RCC 7860 (cell line): ENCODE measurements around the gene CRAMP1.
"Not testable (repeated sequence)": the region's sequence is repeated elsewhere in the genome, so short reads cannot be mapped to it uniquely, and the experiment has no call there.

Source experiments
- DNase-seq: peaks from one replicate; pipeline ENCODE4 v3.0.0-alpha.2; 2015; ENCODE audit warnings: low spot score
- FAIRE-seq: peaks from 2 replicates; lab custom pipeline; 2012; peaks lifted over from hg19 to GRCh38; lab: Jason Lieb, UNC

Gene CRAMP1

GRCh38 chr16:1676661-1677060 lies 64.5 kb downstream of the CRAMP1 start:
- FAIRE-seq, result no peak
- DNase-seq, result no peak

- no peak for DNase-seq
- no peak for FAIRE-seq
These were observed 65.2 kb downstream of the CRAMP1 start for GRCh38 chr16:1677339-1677738.

GRCh38 chr16:1677942-1678499 lies 65.9 kb downstream of the CRAMP1 start, which contains the start of gene JPT2:
TSS of gene JPT2 (plus strand) at chr16:1678279. CDS start at chr16:1678313, 34 bp downstream.
- peak; percentile 87 for DNase-seq
- FAIRE-seq, result no peak

GRCh38 chr16:1678500-1679098 lies 66.4 kb downstream of the CRAMP1 start:
- FAIRE-seq (no peak), DNase-seq (peak; percentile 55)

GRCh38 chr16:1680361-1680760 lies 68.2 kb downstream of the CRAMP1 start:
- FAIRE-seq, result no peak
- DNase-seq, result no peak

DNA sequence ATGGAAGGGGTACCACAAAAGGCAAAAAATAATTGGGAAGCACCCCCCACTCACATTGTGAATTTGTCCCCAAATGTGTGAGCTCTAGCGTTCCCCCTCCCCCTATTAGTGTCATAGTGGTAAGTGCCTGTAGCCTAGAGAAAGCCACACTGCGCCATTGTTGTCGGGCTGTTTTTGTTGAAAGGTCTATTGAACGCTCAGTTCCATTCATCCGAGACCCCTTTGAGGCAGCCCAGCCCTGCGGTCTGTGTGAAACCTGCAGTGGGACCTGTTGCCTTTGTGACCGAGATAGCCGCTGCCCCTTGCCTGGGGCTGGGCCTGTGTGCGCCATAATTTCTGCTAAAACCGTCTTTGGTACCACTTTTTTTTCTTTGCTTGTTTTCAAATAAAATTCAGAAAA lies 68.9 kb downstream of the CRAMP1 start:
- no peak for FAIRE-seq
- no peak for DNase-seq

GRCh38 chr16:1687427-1688316 lies 75.5 kb downstream of the CRAMP1 start:
- FAIRE-seq (peak; percentile 88), DNase-seq (peak; percentile 86)

DNA sequence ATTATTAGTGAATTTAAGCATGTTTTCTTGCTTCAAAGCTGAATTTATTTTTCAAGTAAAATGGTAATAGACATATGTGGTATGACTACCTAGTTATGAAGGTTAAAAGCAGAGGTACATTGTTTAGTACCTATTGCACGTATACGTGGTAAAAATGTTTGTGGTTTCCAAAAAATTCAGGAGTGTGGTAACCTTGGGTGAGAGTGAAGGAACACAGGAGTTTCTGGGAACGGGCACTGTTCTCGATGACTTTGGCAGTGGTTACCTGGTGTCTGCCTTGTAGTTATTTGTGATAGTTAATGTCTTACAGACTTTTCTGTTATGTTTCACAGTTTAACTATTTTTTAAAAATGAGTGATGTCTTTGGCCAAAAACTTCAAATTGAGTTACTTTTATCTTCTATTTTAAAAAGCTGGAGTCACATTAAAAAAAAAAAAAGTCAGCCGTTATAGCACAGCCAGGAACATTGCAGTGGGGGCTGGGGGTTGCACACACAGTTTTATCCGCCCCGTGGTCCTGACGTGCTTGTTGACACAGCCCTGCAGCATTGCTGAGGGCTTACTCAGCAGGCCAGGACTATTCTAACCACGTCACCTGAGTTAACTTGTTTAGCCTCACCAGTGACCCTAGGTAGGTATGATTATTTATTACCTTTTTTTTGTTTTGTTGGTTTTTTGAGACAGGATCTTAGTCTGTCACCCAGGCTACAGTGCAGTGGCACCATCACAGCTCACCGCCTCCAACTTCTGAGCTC lies 76.8 kb downstream of the CRAMP1 start:
- FAIRE-seq (peak; percentile 90), DNase-seq (peak; percentile 96)

GRCh38 chr16:1689853-1690252 lies 77.7 kb downstream of the CRAMP1 start:
- no peak for DNase-seq
- FAIRE-seq, result no peak

GRCh38 chr16:1690810-1691209 lies 78.7 kb downstream of the CRAMP1 start:
- FAIRE-seq (no peak), DNase-seq (no peak)

- FAIRE-seq, result peak; percentile 89
- DNase-seq, result peak; percentile 82
These were observed 79.1 kb downstream of the CRAMP1 start for GRCh38 chr16:1691276-1691675.

- peak; percentile 94 for DNase-seq
- peak; percentile 85 for FAIRE-seq
These were observed 79.8 kb downstream of the CRAMP1 start for GRCh38 chr16:1691956-1692355.

DNA sequence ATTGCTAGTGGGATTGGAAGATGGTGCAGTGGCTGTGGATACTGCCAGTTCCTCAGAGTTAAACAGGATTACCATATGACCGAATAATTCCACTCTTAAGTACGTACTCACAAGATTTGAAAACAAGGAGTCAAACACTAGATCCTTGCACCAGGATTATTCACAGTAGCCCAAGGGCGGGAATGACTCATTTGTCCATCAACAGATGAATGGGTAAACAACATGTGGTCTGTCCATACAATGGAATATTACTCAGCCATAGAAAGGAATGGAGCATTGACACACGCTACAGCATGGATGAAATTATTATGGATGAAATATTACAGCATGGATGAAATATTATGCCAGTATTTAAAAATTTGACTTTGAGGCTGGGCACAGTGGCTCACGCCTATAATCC lies 84.7 kb downstream of the CRAMP1 start:
- DNase-seq (no peak), FAIRE-seq (no peak)

- FAIRE-seq (no peak), DNase-seq (no peak)
These were observed 86.5 kb downstream of the CRAMP1 start for GRCh38 chr16:1698680-1699079.

- no peak for DNase-seq
- FAIRE-seq, result no peak
These were observed 88.1 kb downstream of the CRAMP1 start for GRCh38 chr16:1700246-1700645.

GRCh38 chr16:1701216-1701878 lies 89.2 kb downstream of the CRAMP1 start:
- no peak for FAIRE-seq

DNA sequence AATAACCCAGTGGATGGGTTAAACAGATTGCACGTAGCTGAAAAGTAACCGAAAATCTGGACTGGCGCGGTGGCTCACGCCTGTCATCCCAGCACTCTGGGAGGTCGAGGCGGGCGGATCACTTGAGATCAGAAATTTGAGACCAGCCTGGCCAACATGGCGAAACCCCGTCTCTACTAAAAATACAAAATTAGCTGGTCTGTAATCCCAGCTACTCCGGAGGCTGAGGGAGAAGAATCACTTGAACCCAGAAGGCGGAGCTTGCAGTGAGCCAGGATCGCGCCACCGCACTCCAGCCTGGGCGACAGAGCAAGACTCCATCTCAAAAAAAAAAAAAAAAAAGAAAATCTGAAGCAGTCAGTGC lies 93.1 kb downstream of the CRAMP1 start:
- FAIRE-seq, DNase-seq: not testable (repeated sequence)

More at GRCh38 chr16:1701216-1701878, 89.2 kb downstream of the CRAMP1 start:
- no peak for DNase-seq

- peak; percentile 79 for DNase-seq
- FAIRE-seq, result no peak
These were observed 93.7 kb downstream of the CRAMP1 start, which contains the start of gene MAPK8IP3 for GRCh38 chr16:1705688-1706385. TSS of gene MAPK8IP3 (plus strand) at chr16:1706195. CDS start at chr16:1706340, 145 bp downstream.

DNA sequence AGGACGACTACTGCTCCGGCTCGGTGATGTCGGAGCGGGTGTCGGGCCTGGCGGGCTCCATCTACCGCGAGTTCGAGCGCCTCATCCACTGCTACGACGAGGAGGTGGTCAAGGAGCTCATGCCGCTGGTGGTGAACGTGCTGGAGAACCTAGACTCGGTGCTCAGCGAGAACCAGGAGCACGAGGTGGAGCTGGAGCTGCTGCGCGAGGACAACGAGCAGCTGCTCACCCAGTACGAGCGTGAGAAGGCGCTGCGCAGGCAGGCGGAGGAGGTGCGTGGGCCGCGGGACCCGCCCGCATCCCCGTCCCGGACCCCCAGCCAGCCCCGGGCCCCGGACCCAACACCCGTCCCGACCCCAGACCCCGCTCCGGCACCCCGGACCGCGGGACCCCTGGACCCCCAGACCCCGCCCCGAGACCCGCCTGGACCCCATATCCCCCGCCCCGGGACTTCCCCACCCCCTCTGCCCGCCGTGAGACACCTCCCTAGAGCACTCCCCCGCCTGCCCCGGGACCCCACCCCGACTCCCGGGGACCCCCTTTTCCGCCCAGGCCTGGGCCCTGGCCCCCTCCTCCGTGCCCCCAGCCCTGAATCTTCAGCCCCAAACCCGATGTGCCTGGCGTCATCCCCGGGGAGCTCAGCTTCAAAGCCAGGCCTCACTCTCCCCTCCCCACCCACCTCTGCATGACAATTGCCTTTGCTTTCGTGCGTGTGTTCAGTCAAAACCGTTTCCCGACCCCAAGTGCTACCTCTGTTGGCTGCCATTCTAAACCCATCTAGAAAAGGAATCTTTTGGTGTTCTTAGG lies 94.4 kb downstream of the CRAMP1 start:
- FAIRE-seq (no peak), DNase-seq (peak; percentile 15)
